Left ventricle myocardium inferior (tissue), 1 donor: Measurements from ENCODE around the gene GGTA1. TPM values are rescaled to one million over a fixed set of nuclear protein-coding genes. Genes with fewer than 3 reads are reported as not detected.
"Not testable (repeated sequence)": the region's sequence is repeated elsewhere in the genome, so short reads cannot be mapped to it uniquely, and the experiment has no call there.

Experiments
- DNase-seq: peaks from one replicate; pipeline ENCODE4 v3.0.0-alpha.2; 2020
- H3K27ac ChIP-seq: fragments of 200-600 bp; replicated peaks from 2 replicates; pipeline ENCODE4 v1.8.0; 2021
- H3K27me3 ChIP-seq: fragments of 200-600 bp; 2 replicates; pipeline ENCODE4 v1.8.0; 2021; ENCODE audit warnings: low read depth
- H3K36me3 ChIP-seq: fragments of 200-600 bp; 2 replicates; pipeline ENCODE4 v1.8.0; 2021
- H3K4me1 ChIP-seq: fragments of 200-600 bp; 2 replicates; pipeline ENCODE4 v1.8.0; 2021
- H3K4me3 ChIP-seq: fragments of 200-600 bp; 2 replicates; pipeline ENCODE4 v1.8.0; 2021; ENCODE audit warnings: mild to moderate bottlenecking, moderate library complexity
- H3K9me3 ChIP-seq: fragments of 200-600 bp; replicated peaks from 2 replicates; pipeline ENCODE4 v1.8.0; 2021
- intact Hi-C: fragments of 100-400 bp; cut with micrococcal nuclease; formaldehyde crosslinking; loops from one replicate; pipeline ENCODE4 v1.11.0; 2022
- total RNA-seq: library from RNA; stranded (reverse); fragmentation: NEBNext Ultra II Directional; extraction: Animal tissue kit (Norgen Biotek cat#: 25700); gene quantifications from one replicate; pipeline ENCODE4 v1.2.1, GENCODE V29; 2021
- TF ChIP-seq, protein P1 (sequence below): fragments of 200-600 bp; IDR thresholded peaks from 2 replicates; pipeline ENCODE4 v1.8.0; 2021; ENCODE audit warnings: antibody characterized with exemption, mild to moderate bottlenecking, borderline replicate concordance
- donor health status: DM: no; HTN: yes; CAD: no; lungs with severe emphysema.

Gene GGTA1
- total RNA-seq, 1 donor from 2014 or later, result 34.1 TPM

DNA sequence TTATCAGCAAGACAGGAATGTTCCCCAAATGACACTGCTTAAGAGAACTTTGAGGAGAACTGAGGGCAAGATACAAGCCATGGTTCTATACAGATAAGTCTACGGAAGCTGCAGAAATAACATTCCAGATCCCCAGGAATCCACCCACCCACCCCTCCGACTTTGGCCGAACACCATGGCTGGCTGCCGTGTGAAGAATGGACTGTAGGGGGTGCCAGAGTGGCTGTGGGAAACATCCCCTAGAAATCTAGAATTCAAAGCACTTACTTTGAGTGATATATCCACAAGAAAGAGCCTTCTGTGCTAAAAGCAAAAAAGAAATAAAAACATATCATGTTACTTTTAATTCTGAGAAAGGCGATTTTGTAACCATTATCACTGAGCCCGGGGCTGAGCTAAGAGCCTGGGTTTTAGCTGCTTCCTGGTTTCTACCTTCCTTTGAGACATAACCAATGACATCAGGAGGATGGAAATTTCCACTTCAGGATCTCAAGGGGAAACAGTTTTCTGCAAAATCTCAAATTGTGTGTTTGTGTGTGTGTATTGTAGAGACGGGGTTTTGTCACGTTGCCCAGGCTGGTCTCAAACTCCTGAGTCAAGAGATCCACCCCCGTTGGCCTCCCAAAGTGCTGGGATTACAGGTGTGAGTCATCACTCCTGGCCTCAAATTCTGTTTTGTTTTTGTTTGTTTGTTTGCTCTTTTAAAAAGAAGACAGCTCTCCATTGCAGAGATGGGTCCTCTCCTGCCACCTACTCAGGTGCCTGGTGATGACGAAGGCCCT is 36.4 kb downstream of the GGTA1 start:
- Histone ChIP-seq H3K4me1 (peaks cover 25% of the 10 kb centered on the region), H3K36me3 (no peaks in the 10 kb centered on the region), H3K27ac (no peak overlapping the region), H3K4me3 (no peak overlapping the region), H3K27me3 (no peaks in the 10 kb centered on the region), H3K9me3 (no peaks in the 10 kb centered on the region)
- TF ChIP-seq, protein P1, sequence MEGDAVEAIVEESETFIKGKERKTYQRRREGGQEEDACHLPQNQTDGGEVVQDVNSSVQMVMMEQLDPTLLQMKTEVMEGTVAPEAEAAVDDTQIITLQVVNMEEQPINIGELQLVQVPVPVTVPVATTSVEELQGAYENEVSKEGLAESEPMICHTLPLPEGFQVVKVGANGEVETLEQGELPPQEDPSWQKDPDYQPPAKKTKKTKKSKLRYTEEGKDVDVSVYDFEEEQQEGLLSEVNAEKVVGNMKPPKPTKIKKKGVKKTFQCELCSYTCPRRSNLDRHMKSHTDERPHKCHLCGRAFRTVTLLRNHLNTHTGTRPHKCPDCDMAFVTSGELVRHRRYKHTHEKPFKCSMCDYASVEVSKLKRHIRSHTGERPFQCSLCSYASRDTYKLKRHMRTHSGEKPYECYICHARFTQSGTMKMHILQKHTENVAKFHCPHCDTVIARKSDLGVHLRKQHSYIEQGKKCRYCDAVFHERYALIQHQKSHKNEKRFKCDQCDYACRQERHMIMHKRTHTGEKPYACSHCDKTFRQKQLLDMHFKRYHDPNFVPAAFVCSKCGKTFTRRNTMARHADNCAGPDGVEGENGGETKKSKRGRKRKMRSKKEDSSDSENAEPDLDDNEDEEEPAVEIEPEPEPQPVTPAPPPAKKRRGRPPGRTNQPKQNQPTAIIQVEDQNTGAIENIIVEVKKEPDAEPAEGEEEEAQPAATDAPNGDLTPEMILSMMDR, result peak; percentile 87
- DNase-seq, result peak; percentile 54
- intact Hi-C loops, result no loop called here

DNA sequence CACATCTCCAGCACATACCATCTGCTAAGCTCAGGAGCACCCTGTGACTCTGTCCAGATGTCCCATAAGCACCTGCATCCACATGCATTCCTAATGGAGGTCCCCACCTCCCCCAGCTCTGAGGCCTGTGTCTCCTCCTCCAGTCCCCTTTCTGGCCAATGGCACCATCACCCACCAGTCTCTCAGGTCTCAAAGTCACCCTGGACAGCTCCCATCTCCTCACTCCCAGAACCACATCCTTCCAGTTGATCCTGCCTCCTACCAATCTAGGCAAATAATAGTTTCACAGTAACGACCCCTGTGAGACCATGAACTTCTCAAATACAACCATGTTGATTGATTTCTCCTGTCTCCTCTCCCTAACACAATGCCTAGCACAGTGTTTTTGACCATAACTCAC is 40.1 kb downstream of the GGTA1 start:
- H3K9me3 ChIP-seq, result no peaks in the 10 kb centered on the region
- H3K36me3 ChIP-seq, result peaks cover 3% of the 10 kb centered on the region
- DNase-seq, result no peak
- intact Hi-C loops, result no loop called here
- H3K27ac ChIP-seq, result no peak overlapping the region
- TF ChIP-seq, protein P1, result no peak
- peaks cover 18% of the 10 kb centered on the region for H3K4me1 ChIP-seq
- no peaks in the 10 kb centered on the region for H3K27me3 ChIP-seq
- H3K4me3 ChIP-seq, result no peak overlapping the region

DNA sequence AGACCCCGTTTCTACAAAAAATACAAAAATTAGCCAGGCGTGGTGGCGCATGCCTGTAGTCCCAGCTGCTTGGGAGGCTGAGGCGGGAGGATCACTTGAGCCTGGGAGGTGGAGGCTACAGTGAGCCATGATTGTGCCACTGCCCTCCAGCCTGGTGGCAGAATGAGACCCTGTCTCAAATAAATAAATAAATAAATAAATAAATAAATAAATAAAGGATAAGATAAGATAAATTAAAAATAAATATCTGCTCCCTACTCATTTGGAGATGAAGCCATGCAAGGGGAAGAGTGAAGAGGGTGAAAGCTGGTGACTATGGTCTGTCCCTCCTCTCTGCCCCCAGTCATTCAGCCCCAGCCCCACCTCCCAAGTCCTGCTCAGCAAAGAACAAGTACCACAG is 41.2 kb downstream of the GGTA1 start:
- H3K27ac ChIP-seq, H3K27me3 ChIP-seq, H3K36me3 ChIP-seq, intact Hi-C loops, H3K4me3 ChIP-seq, H3K9me3 ChIP-seq, DNase-seq: not testable (repeated sequence)
- H3K4me1 ChIP-seq, result peaks cover 16% of the 10 kb centered on the region

DNA sequence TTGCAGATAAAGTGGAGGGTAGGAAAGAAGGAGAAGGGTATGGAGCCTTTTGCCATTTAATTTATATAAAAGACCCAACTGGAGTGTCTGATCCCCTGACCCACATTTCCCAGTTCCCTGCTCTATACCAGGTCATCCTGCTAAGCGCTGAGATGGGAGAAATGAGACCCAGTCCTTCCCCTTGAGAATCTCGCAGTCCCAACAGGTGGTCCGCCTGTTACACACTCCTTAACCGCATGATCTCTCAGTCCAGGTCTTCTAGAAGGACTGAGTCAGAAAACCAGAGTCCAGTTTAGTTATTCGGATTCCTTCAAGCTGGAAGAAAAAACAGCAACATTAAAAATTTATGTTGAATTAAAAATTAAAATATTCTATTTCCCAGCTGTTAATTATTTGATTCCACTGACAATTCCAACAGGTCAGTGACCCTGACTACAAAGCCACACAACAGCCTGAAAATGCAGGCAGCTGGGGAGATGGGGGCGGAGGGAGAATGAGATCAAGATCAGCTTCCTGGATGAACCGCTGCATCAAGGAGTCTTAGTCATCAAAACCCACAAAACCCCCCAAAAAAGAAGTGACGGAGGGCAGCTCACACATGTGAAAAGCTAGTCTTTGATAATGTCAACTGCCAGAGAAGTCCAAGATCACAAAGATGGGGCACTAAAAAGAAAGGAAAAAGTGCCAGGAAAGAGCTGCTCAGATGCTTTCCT is 44.0 kb downstream of the GGTA1 start:
- Histone ChIP-seq H3K27me3 (no peaks in the 10 kb centered on the region), H3K4me3 (no peak overlapping the region), H3K4me1 (peaks cover 27% of the 10 kb centered on the region), H3K27ac (no peak overlapping the region), H3K9me3 (no peaks in the 10 kb centered on the region), H3K36me3 (peaks cover 3% of the 10 kb centered on the region)
- intact Hi-C loops, result no loop called here
- TF ChIP-seq, protein P1, result no peak
- DNase-seq, result no peak

DNA sequence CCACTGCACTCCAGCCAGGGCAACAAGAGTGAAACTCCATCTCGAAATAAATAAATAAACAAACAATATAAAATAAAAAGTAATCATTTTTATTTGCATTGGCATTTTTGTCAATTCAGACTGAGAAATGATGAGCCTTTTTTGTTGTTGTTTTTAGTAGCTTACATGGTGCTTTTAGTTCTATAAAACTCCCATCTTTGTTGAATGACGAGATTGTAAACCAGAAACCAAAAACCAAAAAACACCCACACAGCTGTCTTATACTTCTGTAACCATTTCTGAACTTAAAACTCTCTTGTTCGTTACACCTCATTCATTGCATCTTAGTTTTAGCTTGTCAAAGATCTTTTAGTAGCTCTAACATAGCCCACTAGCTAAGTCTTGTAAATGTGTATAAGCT is 44.7 kb downstream of the GGTA1 start:
- H3K4me1 ChIP-seq, result peaks cover 34% of the 10 kb centered on the region
- TF ChIP-seq, protein P1, result no peak
- DNase-seq, result no peak
- peaks cover 3% of the 10 kb centered on the region for H3K36me3 ChIP-seq
- intact Hi-C loops, result no loop called here
- H3K9me3 ChIP-seq, result no peaks in the 10 kb centered on the region
- H3K27ac ChIP-seq, result no peak overlapping the region
- H3K4me3 ChIP-seq, result no peak overlapping the region
- no peaks in the 10 kb centered on the region for H3K27me3 ChIP-seq
